GM12878 (cell line): ENCODE measurements around the gene ISOC2. TPM values are rescaled to one million over a fixed set of nuclear protein-coding genes. Genes with fewer than 3 reads are reported as not detected.

Experiments used
- ATAC-seq: fragments of 200-7000 bp; cut with Tn5 transposase; 3 replicates; pipeline ENCODE4 v1.9.1; 2020; ENCODE audit warnings: mild to moderate bottlenecking, moderate library complexity
- BruUV-seq: library from RNA; stranded (reverse); fragments of 400-500 nt; replicated peaks from 2 replicates; lab custom pipeline; 2021; lab: Mats Ljungman, UMichigan
- CTCF ChIA-PET: fragments of 300-600 bp; sonication (Branson Sonifier 250); formaldehyde crosslinking; extraction: SDS; loops from one replicate; lab custom pipeline; 2021; ENCODE audit warnings: inconsistent platforms; lab: Yijun Ruan, JAX
- POLR2A ChIA-PET: fragments of 350-600 bp; formaldehyde crosslinking; extraction: SDS; loops from one replicate; lab custom pipeline; 2021; ENCODE audit warnings: inconsistent platforms; lab: Charles Lee
- RAD21 ChIA-PET: fragments of 300-600 bp; sonication (Branson Sonifier 250); formaldehyde crosslinking; loops from one replicate; lab custom pipeline; 2023; ENCODE audit warnings: antibody characterized with exemption; ENCODE audit not compliant: unreplicated experiment; lab: Charles Lee
- SMC1A ChIA-PET: fragments of 300-600 bp; sonication (Branson Sonifier 250); formaldehyde crosslinking; loops from one replicate; lab custom pipeline; 2023; ENCODE audit not compliant: unreplicated experiment, uncharacterized antibody; lab: Charles Lee
- DNase-seq: peaks from one replicate; pipeline ENCODE4 v3.0.0-alpha.2; 2011; ENCODE audit warnings: low read depth, low spot score
- FAIRE-seq: peaks from 3 replicates; lab custom pipeline; 2011; peaks lifted over from hg19 to GRCh38; lab: Jason Lieb, UNC
- H2AFZ ChIP-seq: 2 replicates; pipeline ENCODE4 v1.6.0; 2011; ENCODE audit warnings: low read depth, low read length, control low read depth; ENCODE audit not compliant: control insufficient read depth
- H3K27ac ChIP-seq: 2 replicates; pipeline ENCODE4 v1.5.1; 2011; ENCODE audit warnings: control low read depth; ENCODE audit not compliant: control insufficient read depth, insufficient read depth
- H3K27me3 ChIP-seq, 2 experiments: replicated peaks in 1 of 2; 2 replicates each; pipeline versions ENCODE4 v1.6.0 to v1.6.1; 2011; ENCODE audit warnings: low read length in 1 of 2; ENCODE audit not compliant: control insufficient read depth in 2 of 2, insufficient read depth in 2 of 2
- H3K36me3 ChIP-seq, 2 experiments: 2 replicates each; pipeline ENCODE4 v1.5.1; 2011; ENCODE audit warnings: low read length in 1 of 2; ENCODE audit not compliant: control insufficient read depth in 2 of 2, insufficient read depth in 2 of 2
- H3K4me1 ChIP-seq: 2 replicates; pipeline ENCODE4 v1.6.1; 2011; ENCODE audit warnings: mild to moderate bottlenecking, low read length, moderate library complexity, mixed read lengths; ENCODE audit not compliant: control insufficient read depth, insufficient read depth
- H3K4me2 ChIP-seq: 2 replicates; pipeline ENCODE4 v1.6.0; 2011; ENCODE audit warnings: control low read depth; ENCODE audit not compliant: control insufficient read depth, insufficient read depth
- H3K4me3 ChIP-seq: fragments of 200-600 bp; sonication (generic); 2 replicates; pipeline ENCODE4 v1.5.1; 2016
- H3K79me2 ChIP-seq: 2 replicates; pipeline ENCODE4 v1.6.0; 2011; ENCODE audit warnings: low read length; ENCODE audit not compliant: control insufficient read depth, insufficient read depth
- H3K9ac ChIP-seq: 2 replicates; pipeline ENCODE4 v1.8.0; 2011; ENCODE audit warnings: low read length, control low read depth, mixed read lengths; ENCODE audit not compliant: control insufficient read depth, insufficient read depth
- H3K9me3 ChIP-seq: replicated peaks from 3 replicates; pipeline ENCODE4 v1.5.1; 2011; ENCODE audit warnings: mild to moderate bottlenecking, low read length; ENCODE audit not compliant: control insufficient read depth, insufficient read depth
- H4K20me1 ChIP-seq: 2 replicates; pipeline ENCODE4 v1.6.0; 2011; ENCODE audit not compliant: control insufficient read depth, insufficient read depth
- BCL11A ChIP-seq: IDR thresholded peaks from 2 replicates; pipeline ENCODE4 v1.6.1; 2011; ENCODE audit warnings: low read depth, low read length
- CBX3 ChIP-seq: fragments of 200-600 bp; sonication (generic); IDR thresholded peaks from 2 replicates; pipeline ENCODE4 v1.6.1; 2016; ENCODE audit warnings: low read depth, borderline replicate concordance
- GABPA ChIP-seq: IDR thresholded peaks from 2 replicates; pipeline ENCODE4 v1.6.1; 2014; ENCODE audit warnings: antibody characterized with exemption, low read depth, mild to moderate bottlenecking, inconsistent platforms
- IKZF1 ChIP-seq: fragments of 450-650 bp; conservative IDR thresholded peaks from 2 replicates; pipeline ENCODE4 v1.6.1; 2017; ENCODE audit warnings: antibody characterized with exemption, mild to moderate bottlenecking
- JUND ChIP-seq: IDR thresholded peaks from 2 replicates; pipeline ENCODE4 v1.6.1; 2012; ENCODE audit warnings: low read depth, mild to moderate bottlenecking, low read length, improper control_type of control experiment, moderate library complexity
- LARP7 ChIP-seq: fragments of 450-650 bp; IDR thresholded peaks from 2 replicates; pipeline ENCODE4 v1.6.1; 2017; ENCODE audit warnings: mild to moderate bottlenecking
- SIX5 ChIP-seq: IDR thresholded peaks from 2 replicates; pipeline ENCODE4 v1.6.1; 2011; ENCODE audit warnings: mild to moderate bottlenecking, low read depth, low read length, moderate library complexity; ENCODE audit not compliant: severe bottlenecking
- ZNF217 ChIP-seq: fragments of 450-650 bp; IDR thresholded peaks from 2 replicates; pipeline ENCODE4 v1.6.1; 2017; ENCODE audit warnings: antibody characterized with exemption, mild to moderate bottlenecking
- WGBS: methylation state at CpG from one replicate; pipeline ENCODE4 v1.1.6; 2016; ENCODE audit warnings: low lambda C conversion rate; ENCODE audit not compliant: insufficient replicate concordance, insufficient coverage; ENCODE audit errors: missing lambda C conversion rate; 5-methylcytosine and 5-hydroxymethylcytosine counted together
- in situ Hi-C: fragments of 300-500 bp; cut with MboI; formaldehyde crosslinking; loops from 9 replicates; pipeline ENCODE4 v1.14.3; 2018; ENCODE audit warnings: mixed read lengths
- intact Hi-C: fragments of 100-400 bp; cut with micrococcal nuclease; formaldehyde crosslinking; loops from one replicate; pipeline ENCODE4 v1.14.2; 2022; ENCODE audit not compliant: unreplicated experiment
- polyA plus RNA-seq, 11 experiments: library from polyadenylated mRNA; depleted of rRNA in 4 of 11; unstranded in 6 of 11; stranded (reverse) in 5 of 11; fragments of >200 nt; fragmentation: Nextera tagmentation in 4 of 11; fragmentation: Illumina TruSeq in 1 of 11; extraction: Ambion mirVana in 4 of 11; extraction: Trizol in 1 of 11; gene quantifications; 1 replicate in 1 of 11; 2 replicates in 10 of 11; pipeline versions ENCODE4 v1.2.1 to v1.2.3, GENCODE V29; 2011 to 2016; ENCODE audit warnings: inconsistent platforms in 2 of 11, missing spikeins in 2 of 11, low read depth in 1 of 11
- total RNA-seq, 4 experiments: library from RNA; depleted of rRNA in 3 of 4; stranded (reverse); fragments of >200 nt in 3 of 4; fragmentation: Illumina TruSeq in 1 of 4; extraction: Trizol in 1 of 4; gene quantifications; 2 replicates each; pipeline versions ENCODE4 v1.2.1 to v1.2.3, GENCODE V29; 2013 to 2021
- TF ChIP-seq, protein P1 (sequence below): fragments of 150-350 bp; IDR thresholded peaks from 2 replicates; pipeline ENCODE4 v1.6.1; 2014; ENCODE audit warnings: mild to moderate bottlenecking, low read depth, low read length
- TF ChIP-seq, protein P2 (sequence below): fragments of 450-650 bp; IDR thresholded peaks from 2 replicates; pipeline ENCODE4 v1.6.1; 2017; ENCODE audit warnings: low read depth, mild to moderate bottlenecking, moderate library complexity
- TF ChIP-seq, protein P3 (sequence below): fragments of 450-650 bp; IDR thresholded peaks from 2 replicates; pipeline ENCODE4 v1.6.1; 2017; ENCODE audit warnings: borderline replicate concordance
- TF ChIP-seq, protein P4 (sequence below): fragments of 450-650 bp; IDR thresholded peaks from 2 replicates; pipeline ENCODE4 v1.6.1; 2017; ENCODE audit warnings: mild to moderate bottlenecking, moderate library complexity

The ISOC2 gene
- total and polyA plus RNA-seq, 10 of the 15 experiments (the other 5 are each of a cell fraction or from before 2014, with no cell fraction given), result 0.72 to 238 (median 56.9) TPM

DNA sequence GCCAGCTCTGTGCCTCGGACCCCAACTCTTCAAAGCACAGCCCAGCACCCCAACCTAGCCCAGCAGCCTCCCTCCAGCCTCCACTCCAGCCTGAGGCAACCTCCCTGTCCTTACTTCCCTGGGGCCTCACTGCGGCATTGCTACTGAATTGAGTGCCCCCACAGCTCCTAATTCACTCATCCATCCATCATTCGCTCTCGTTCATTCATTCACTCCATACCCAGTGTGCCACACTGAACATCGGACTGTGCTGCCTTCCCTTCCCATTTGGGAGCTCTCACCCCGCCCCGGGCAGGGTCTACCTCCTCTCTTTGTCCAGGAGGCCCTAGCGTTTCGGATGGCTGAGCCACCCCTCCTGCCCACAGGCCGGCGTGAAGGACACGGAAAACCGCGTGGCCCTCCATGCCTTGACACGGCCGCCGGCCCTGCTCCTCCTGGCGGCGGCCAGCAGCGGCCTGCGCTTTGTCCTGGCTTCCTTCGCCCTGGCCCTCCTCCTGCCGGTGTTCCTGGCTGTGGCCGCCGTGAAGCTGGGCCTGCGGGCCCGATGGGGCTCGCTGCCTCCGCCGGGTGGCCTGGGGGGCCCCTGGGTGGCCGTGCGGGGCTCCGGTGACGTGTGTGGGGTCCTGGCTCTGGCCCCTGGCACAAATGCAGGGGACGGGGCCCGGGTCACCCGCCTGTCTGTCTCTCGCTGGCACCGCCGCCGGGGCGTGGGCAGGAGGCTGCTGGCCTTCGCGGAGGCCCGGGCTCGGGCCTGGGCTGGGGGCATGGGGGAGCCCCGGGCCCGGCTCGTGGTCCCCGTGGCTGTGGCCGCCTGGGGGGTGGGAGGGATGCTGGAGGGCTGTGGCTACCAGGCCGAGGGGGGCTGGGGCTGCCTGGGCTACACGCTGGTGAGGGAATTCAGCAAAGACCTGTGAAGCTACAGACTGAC is 24.9 kb upstream of the ISOC2 start:
- no TSS peak for BruUV-seq
- peaks cover 0 to 8% of the 10 kb centered on the region in 2 experiments; a peak in 2 of 4 replicates for H3K36me3 ChIP-seq
- no peak overlapping the region for H3K27ac ChIP-seq
- ChIA-PET SMC1A (interaction anchor here (1.2 to 1.8 kb wide), 5 partner anchors 9 to 18 kb away, joined by 3 to 7 read pairs (median 5); partner anchors contain the start of gene ZNF628), CTCF (interaction anchor here (1.6 to 3.4 kb wide), 4 partner anchors 10 to 19 kb away, joined by 4 to 22 read pairs (median 12); partner anchors contain the start of gene ZNF628), POLR2A (interaction anchor here (1.6 kb wide), 1 partner anchor 10 kb away, joined by 4 read pairs; the partner anchor contains the start of gene ZNF628), RAD21 (no interaction called here)
- ATAC-seq, result no peak
- TF ChIP-seq BCL11A, result no peak
- no peak for TF ChIP-seq LARP7
- no peak for TF ChIP-seq ZNF217
- TF ChIP-seq, protein P1, sequence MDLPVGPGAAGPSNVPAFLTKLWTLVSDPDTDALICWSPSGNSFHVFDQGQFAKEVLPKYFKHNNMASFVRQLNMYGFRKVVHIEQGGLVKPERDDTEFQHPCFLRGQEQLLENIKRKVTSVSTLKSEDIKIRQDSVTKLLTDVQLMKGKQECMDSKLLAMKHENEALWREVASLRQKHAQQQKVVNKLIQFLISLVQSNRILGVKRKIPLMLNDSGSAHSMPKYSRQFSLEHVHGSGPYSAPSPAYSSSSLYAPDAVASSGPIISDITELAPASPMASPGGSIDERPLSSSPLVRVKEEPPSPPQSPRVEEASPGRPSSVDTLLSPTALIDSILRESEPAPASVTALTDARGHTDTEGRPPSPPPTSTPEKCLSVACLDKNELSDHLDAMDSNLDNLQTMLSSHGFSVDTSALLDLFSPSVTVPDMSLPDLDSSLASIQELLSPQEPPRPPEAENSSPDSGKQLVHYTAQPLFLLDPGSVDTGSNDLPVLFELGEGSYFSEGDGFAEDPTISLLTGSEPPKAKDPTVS, result no peak
- TF ChIP-seq SIX5, result no peak
- TF ChIP-seq JUND, result no peak
- TF ChIP-seq, protein P2, sequence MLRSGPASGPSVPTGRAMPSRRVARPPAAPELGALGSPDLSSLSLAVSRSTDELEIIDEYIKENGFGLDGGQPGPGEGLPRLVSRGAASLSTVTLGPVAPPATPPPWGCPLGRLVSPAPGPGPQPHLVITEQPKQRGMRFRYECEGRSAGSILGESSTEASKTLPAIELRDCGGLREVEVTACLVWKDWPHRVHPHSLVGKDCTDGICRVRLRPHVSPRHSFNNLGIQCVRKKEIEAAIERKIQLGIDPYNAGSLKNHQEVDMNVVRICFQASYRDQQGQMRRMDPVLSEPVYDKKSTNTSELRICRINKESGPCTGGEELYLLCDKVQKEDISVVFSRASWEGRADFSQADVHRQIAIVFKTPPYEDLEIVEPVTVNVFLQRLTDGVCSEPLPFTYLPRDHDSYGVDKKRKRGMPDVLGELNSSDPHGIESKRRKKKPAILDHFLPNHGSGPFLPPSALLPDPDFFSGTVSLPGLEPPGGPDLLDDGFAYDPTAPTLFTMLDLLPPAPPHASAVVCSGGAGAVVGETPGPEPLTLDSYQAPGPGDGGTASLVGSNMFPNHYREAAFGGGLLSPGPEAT, result no peak
- TF ChIP-seq, protein P3, sequence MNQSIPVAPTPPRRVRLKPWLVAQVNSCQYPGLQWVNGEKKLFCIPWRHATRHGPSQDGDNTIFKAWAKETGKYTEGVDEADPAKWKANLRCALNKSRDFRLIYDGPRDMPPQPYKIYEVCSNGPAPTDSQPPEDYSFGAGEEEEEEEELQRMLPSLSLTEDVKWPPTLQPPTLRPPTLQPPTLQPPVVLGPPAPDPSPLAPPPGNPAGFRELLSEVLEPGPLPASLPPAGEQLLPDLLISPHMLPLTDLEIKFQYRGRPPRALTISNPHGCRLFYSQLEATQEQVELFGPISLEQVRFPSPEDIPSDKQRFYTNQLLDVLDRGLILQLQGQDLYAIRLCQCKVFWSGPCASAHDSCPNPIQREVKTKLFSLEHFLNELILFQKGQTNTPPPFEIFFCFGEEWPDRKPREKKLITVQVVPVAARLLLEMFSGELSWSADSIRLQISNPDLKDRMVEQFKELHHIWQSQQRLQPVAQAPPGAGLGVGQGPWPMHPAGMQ, result no peak
- no peak for TF ChIP-seq GABPA
- TF ChIP-seq, protein P4, sequence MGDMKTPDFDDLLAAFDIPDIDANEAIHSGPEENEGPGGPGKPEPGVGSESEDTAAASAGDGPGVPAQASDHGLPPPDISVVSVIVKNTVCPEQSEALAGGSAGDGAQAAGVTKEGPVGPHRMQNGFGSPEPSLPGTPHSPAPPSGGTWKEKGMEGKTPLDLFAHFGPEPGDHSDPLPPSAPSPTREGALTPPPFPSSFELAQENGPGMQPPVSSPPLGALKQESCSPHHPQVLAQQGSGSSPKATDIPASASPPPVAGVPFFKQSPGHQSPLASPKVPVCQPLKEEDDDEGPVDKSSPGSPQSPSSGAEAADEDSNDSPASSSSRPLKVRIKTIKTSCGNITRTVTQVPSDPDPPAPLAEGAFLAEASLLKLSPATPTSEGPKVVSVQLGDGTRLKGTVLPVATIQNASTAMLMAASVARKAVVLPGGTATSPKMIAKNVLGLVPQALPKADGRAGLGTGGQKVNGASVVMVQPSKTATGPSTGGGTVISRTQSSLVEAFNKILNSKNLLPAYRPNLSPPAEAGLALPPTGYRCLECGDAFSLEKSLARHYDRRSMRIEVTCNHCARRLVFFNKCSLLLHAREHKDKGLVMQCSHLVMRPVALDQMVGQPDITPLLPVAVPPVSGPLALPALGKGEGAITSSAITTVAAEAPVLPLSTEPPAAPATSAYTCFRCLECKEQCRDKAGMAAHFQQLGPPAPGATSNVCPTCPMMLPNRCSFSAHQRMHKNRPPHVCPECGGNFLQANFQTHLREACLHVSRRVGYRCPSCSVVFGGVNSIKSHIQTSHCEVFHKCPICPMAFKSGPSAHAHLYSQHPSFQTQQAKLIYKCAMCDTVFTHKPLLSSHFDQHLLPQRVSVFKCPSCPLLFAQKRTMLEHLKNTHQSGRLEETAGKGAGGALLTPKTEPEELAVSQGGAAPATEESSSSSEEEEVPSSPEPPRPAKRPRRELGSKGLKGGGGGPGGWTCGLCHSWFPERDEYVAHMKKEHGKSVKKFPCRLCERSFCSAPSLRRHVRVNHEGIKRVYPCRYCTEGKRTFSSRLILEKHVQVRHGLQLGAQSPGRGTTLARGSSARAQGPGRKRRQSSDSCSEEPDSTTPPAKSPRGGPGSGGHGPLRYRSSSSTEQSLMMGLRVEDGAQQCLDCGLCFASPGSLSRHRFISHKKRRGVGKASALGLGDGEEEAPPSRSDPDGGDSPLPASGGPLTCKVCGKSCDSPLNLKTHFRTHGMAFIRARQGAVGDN, result no peak
- no peak for TF ChIP-seq IKZF1
- no peak for TF ChIP-seq CBX3
- DNase-seq, result no peak
- no peak overlapping the region for H3K4me2 ChIP-seq
- no peak overlapping the region for H3K9ac ChIP-seq
- H4K20me1 ChIP-seq, result no peaks in the 10 kb centered on the region
- no peaks in the 10 kb centered on the region; the same call in 1 of the 2 replicates for H3K79me2 ChIP-seq
- H3K9me3 ChIP-seq, result no peaks in the 10 kb centered on the region
- no peak overlapping the region for H3K4me3 ChIP-seq
- no peaks in the 10 kb centered on the region for H3K27me3 ChIP-seq
- intact Hi-C loops, result no loop called here
- 92% methylated on average over 34 of the region's 53 CpGs for WGBS
- H2AFZ ChIP-seq, result no peak overlapping the region
- H3K4me1 ChIP-seq, result peaks cover 6% of the 10 kb centered on the region
- in situ Hi-C loops, result no loop called here
- FAIRE-seq, result no peak
